ENCODE results near the gene DCDC2C. TPM values are rescaled to one million over a fixed set of nuclear protein-coding genes. Genes with fewer than 3 reads are reported as not detected.

Gene DCDC2C
- total RNA-seq, 2 donors from 2014 or later, result not detected

GRCh38 chr2:3751806-3752205, 48.4 kb downstream of the DCDC2C start:
- peaks cover 6% of the 10 kb centered on the region in 2 donors for H3K27me3 Mint-ChIP-seq
- ATAC-seq, result no peak
- no peak for DNase-seq (ENCODE audit: low spot score)
- no peaks in the 10 kb centered on the region for H3K36me3 Mint-ChIP-seq
- H3K9me3 Mint-ChIP-seq, result peaks cover 4% of the 10 kb centered on the region
- H3K4me3 Mint-ChIP-seq, result no peak overlapping the region
- no peak overlapping the region for H3K27ac Mint-ChIP-seq
- H3K4me1 Mint-ChIP-seq (ENCODE audit: low read depth in 2 of 2), result no peaks in the 10 kb centered on the region

- Mint-ChIP-seq H3K27ac (no peak overlapping the region), H3K9me3 (peaks cover 4% of the 10 kb centered on the region), H3K36me3 (no peaks in the 10 kb centered on the region), H3K4me3 (no peak overlapping the region), H3K4me1 (ENCODE audit: low read depth in 2 of 2) (no peaks in the 10 kb centered on the region), H3K27me3 (peaks cover 6% of the 10 kb centered on the region in 2 donors)
- no peak for DNase-seq (ENCODE audit: low spot score)
- no peak for ATAC-seq
Measured at GRCh38 chr2:3752376-3752775, 49.0 kb downstream of the DCDC2C start.

- no peaks in the 10 kb centered on the region for H3K36me3 Mint-ChIP-seq
- H3K27me3 Mint-ChIP-seq, result peaks cover 3 to 6% of the 10 kb centered on the region in 2 donors
- H3K4me3 Mint-ChIP-seq, result no peak overlapping the region
- no peaks in the 10 kb centered on the region for H3K4me1 Mint-ChIP-seq (ENCODE audit: low read depth in 2 of 2)
- H3K27ac Mint-ChIP-seq, result no peak overlapping the region
- DNase-seq (ENCODE audit: low spot score) (no peak), ATAC-seq (no peak)
- peaks cover 4% of the 10 kb centered on the region for H3K9me3 Mint-ChIP-seq
Measured at GRCh38 chr2:3753561-3753960, 50.2 kb downstream of the DCDC2C start.

- H3K36me3 Mint-ChIP-seq, result no peaks in the 10 kb centered on the region
- no peak for ATAC-seq
- no peak for DNase-seq (ENCODE audit: low spot score)
- no peak overlapping the region for H3K4me3 Mint-ChIP-seq
- H3K4me1 Mint-ChIP-seq (ENCODE audit: low read depth in 2 of 2), result no peaks in the 10 kb centered on the region
- no peak overlapping the region for H3K27ac Mint-ChIP-seq
- H3K9me3 Mint-ChIP-seq, result peaks cover 4% of the 10 kb centered on the region
- peaks cover 5 to 10% of the 10 kb centered on the region in 2 donors for H3K27me3 Mint-ChIP-seq
Measured at GRCh38 chr2:3754280-3754679, 50.9 kb downstream of the DCDC2C start.

GRCh38 chr2:3754795-3755194, 51.4 kb downstream of the DCDC2C start:
- DNase-seq (ENCODE audit: low spot score) (no peak), ATAC-seq (peak in 1 of 2 donors; percentile 17)
- Mint-ChIP-seq H3K36me3 (no peaks in the 10 kb centered on the region), H3K9me3 (peaks cover 4% of the 10 kb centered on the region), H3K27ac (no peak overlapping the region), H3K4me3 (no peak overlapping the region), H3K4me1 (ENCODE audit: low read depth in 2 of 2) (no peaks in the 10 kb centered on the region), H3K27me3 (peaks cover 7 to 15% of the 10 kb centered on the region in 2 donors)

GRCh38 chr2:3755277-3755676, 51.9 kb downstream of the DCDC2C start:
- ATAC-seq, result peak in 1 of 2 donors; percentile 21
- Mint-ChIP-seq H3K27ac (no peak overlapping the region), H3K27me3 (peaks cover 7 to 19% of the 10 kb centered on the region in 2 donors), H3K4me1 (ENCODE audit: low read depth in 2 of 2) (no peaks in the 10 kb centered on the region), H3K4me3 (no peak overlapping the region), H3K9me3 (peaks cover 4% of the 10 kb centered on the region), H3K36me3 (no peaks in the 10 kb centered on the region)
- DNase-seq (ENCODE audit: low spot score), result no peak

- Mint-ChIP-seq H3K4me3 (no peak overlapping the region), H3K27me3 (peaks cover 7 to 21% of the 10 kb centered on the region in 2 donors), H3K27ac (no peak overlapping the region), H3K9me3 (peaks cover 4% of the 10 kb centered on the region), H3K4me1 (ENCODE audit: low read depth in 2 of 2) (no peaks in the 10 kb centered on the region), H3K36me3 (no peaks in the 10 kb centered on the region)
- DNase-seq (ENCODE audit: low spot score) (no peak), ATAC-seq (no peak)
Measured at GRCh38 chr2:3756306-3756705, 52.9 kb downstream of the DCDC2C start.

- DNase-seq (ENCODE audit: low spot score) (no peak), ATAC-seq (no peak)
- H3K27ac Mint-ChIP-seq, result no peak overlapping the region
- no peaks in the 10 kb centered on the region for H3K4me1 Mint-ChIP-seq (ENCODE audit: low read depth in 2 of 2)
- H3K27me3 Mint-ChIP-seq, result peaks cover 7 to 15% of the 10 kb centered on the region in 2 donors
- peaks cover 4% of the 10 kb centered on the region for H3K9me3 Mint-ChIP-seq
- H3K4me3 Mint-ChIP-seq, result no peak overlapping the region
- H3K36me3 Mint-ChIP-seq, result no peaks in the 10 kb centered on the region
Measured at GRCh38 chr2:3758906-3759305, 55.5 kb downstream of the DCDC2C start.

GRCh38 chr2:3759331-3759730, 56.0 kb downstream of the DCDC2C start:
- Mint-ChIP-seq H3K27me3 (peaks cover 7 to 15% of the 10 kb centered on the region in 2 donors), H3K4me3 (no peak overlapping the region), H3K9me3 (peaks cover 4% of the 10 kb centered on the region), H3K4me1 (ENCODE audit: low read depth in 2 of 2) (no peaks in the 10 kb centered on the region), H3K27ac (no peak overlapping the region), H3K36me3 (no peaks in the 10 kb centered on the region)
- no peak for DNase-seq (ENCODE audit: low spot score)
- ATAC-seq, result no peak

GRCh38 chr2:3759761-3760160, 56.4 kb downstream of the DCDC2C start:
- DNase-seq (ENCODE audit: low spot score), result no peak
- Mint-ChIP-seq H3K27ac (no peak overlapping the region), H3K4me3 (no peak overlapping the region), H3K4me1 (ENCODE audit: low read depth in 2 of 2) (no peaks in the 10 kb centered on the region), H3K36me3 (no peaks in the 10 kb centered on the region), H3K27me3 (peaks cover 7 to 15% of the 10 kb centered on the region in 2 donors), H3K9me3 (peaks cover 4% of the 10 kb centered on the region)
- ATAC-seq, result no peak

- Mint-ChIP-seq H3K4me1 (ENCODE audit: low read depth in 2 of 2) (no peaks in the 10 kb centered on the region), H3K9me3 (no peaks in the 10 kb centered on the region), H3K27ac (no peak overlapping the region), H3K27me3 (peaks cover 7 to 19% of the 10 kb centered on the region in 2 donors), H3K4me3 (no peak overlapping the region), H3K36me3 (no peaks in the 10 kb centered on the region)
- ATAC-seq, result no peak
- no peak for DNase-seq (ENCODE audit: low spot score)
Measured at GRCh38 chr2:3761272-3761671, 57.9 kb downstream of the DCDC2C start.

GRCh38 chr2:3762771-3763447, 59.5 kb downstream of the DCDC2C start:
- Mint-ChIP-seq H3K36me3 (no peaks in the 10 kb centered on the region), H3K9me3 (no peaks in the 10 kb centered on the region), H3K27me3 (peaks cover 4 to 19% of the 10 kb centered on the region in 2 donors), H3K27ac (no peak overlapping the region), H3K4me1 (ENCODE audit: low read depth in 2 of 2) (no peaks in the 10 kb centered on the region), H3K4me3 (no peak overlapping the region)
- peak; percentile 20 to 40 for ATAC-seq
- DNase-seq (ENCODE audit: low spot score), result no peak

GRCh38 chr2:3766824-3767223, 63.4 kb downstream of the DCDC2C start:
- no peaks in the 10 kb centered on the region for H3K36me3 Mint-ChIP-seq
- no peak overlapping the region for H3K4me3 Mint-ChIP-seq
- H3K27me3 Mint-ChIP-seq, result peaks cover 0 to 5% of the 10 kb centered on the region in 2 donors
- no peaks in the 10 kb centered on the region for H3K9me3 Mint-ChIP-seq
- DNase-seq (ENCODE audit: low spot score), result no peak
- no peak for ATAC-seq
- H3K4me1 Mint-ChIP-seq (ENCODE audit: low read depth in 2 of 2), result no peaks in the 10 kb centered on the region
- no peak overlapping the region for H3K27ac Mint-ChIP-seq

- DNase-seq (ENCODE audit: low spot score) (peak; percentile 39), ATAC-seq (no peak)
- Mint-ChIP-seq H3K9me3 (no peaks in the 10 kb centered on the region), H3K4me1 (ENCODE audit: low read depth in 2 of 2) (no peaks in the 10 kb centered on the region), H3K4me3 (no peak overlapping the region), H3K36me3 (no peaks in the 10 kb centered on the region), H3K27ac (no peak overlapping the region), H3K27me3 (peaks cover 5% of the 10 kb centered on the region in 2 donors)
Measured at GRCh38 chr2:3768960-3769765, 65.8 kb downstream of the DCDC2C start.

All from natural killer cell treated with Interleukin-12 subunit alpha and Interleukin-12 subunit beta and Interleukin-15 and Interleukin-18, amount 100 ng/mL, for 72 hours (primary cell).